Body of pancreas (tissue), 4 donors: ENCODE measurements around the gene DENND1A. TPM values are rescaled to one million over a fixed set of nuclear protein-coding genes. Genes with fewer than 3 reads are reported as not detected.

ENCODE experiments used
- ATAC-seq: fragments of 150-250 bp; one replicate; pipeline ENCODE4 v1.9.1; 2016
- DNase-seq, 4 donors: peaks; one replicate each; pipeline ENCODE4 v3.0.0-alpha.2; 2019
- H3K27ac ChIP-seq, 4 donors: fragments of 200-600 bp; sonication (generic); 1 replicate in 3 of 4; 2 replicates in 1 of 4; pipeline versions ENCODE4 v1.5.1 to v1.6.1; 2016 to 2019; ENCODE audit warnings: mild to moderate bottlenecking in 1 of 4, mixed read lengths in 1 of 4, moderate library complexity in 1 of 4
- H3K27me3 ChIP-seq, 2 donors: fragments of 200-600 bp; sonication (generic); one replicate each; pipeline ENCODE4 v1.6.0; 2016; ENCODE audit warnings: mild to moderate bottlenecking in 1 of 2
- H3K36me3 ChIP-seq, 2 donors: fragments of 200-600 bp; sonication (generic); replicated peaks in 1 of 2; 2 replicates each; pipeline ENCODE4 v1.5.1; 2016; ENCODE audit warnings: low read depth in 2 of 2; ENCODE audit not compliant: insufficient read depth in 1 of 2
- H3K4me1 ChIP-seq: fragments of 200-600 bp; sonication (generic); one replicate; pipeline ENCODE4 v1.6.0; 2016
- H3K4me3 ChIP-seq, 2 donors: fragments of 200-600 bp; sonication (generic); 1 replicate in 1 of 2; 2 replicates in 1 of 2; pipeline ENCODE4 v1.5.1; 2016 to 2019
- H3K9me3 ChIP-seq, 3 donors: fragments of 200-600 bp; sonication (generic); 1 replicate in 2 of 3; 2 replicates in 1 of 3; pipeline ENCODE4 v1.5.1; 2016
- CTCF ChIP-seq, 7 experiments: fragments of 450-650 bp in 4 of 7; fragments of 200-600 bp in 3 of 7; sonication (generic) in 3 of 7; IDR thresholded peaks; one replicate each; pipeline ENCODE4 v1.5.1; 2016 to 2019; ENCODE audit warnings: antibody characterized with exemption in 7 of 7
- POLR2A ChIP-seq, 3 donors: fragments of 450-650 bp; IDR thresholded peaks; one replicate each; pipeline ENCODE4 v1.6.1; 2016; ENCODE audit warnings: antibody characterized with exemption in 3 of 3, mild to moderate bottlenecking in 2 of 3
- WGBS, 2 donors: methylation state at CpG; one replicate each; pipeline ENCODE4 v1.1.5; 2017; 5-methylcytosine and 5-hydroxymethylcytosine counted together
- intact Hi-C: fragments of 100-400 bp; cut with DNase I; formaldehyde crosslinking; loops from one replicate; pipeline ENCODE4 v1.15.1; 2023
- total RNA-seq, 2 donors: library from RNA; depleted of rRNA; stranded (reverse); fragments of >200 nt; gene quantifications; one replicate each; pipeline ENCODE4 v1.1.0, GENCODE V29; 2016

DENND1A gene
- total RNA-seq, 2 donors from 2014 or later = 7.6 to 8.6 TPM

- H3K27me3 ChIP-seq = no peaks in the 10 kb centered on the region
- no peaks in the 10 kb centered on the region for H3K4me1 ChIP-seq
- no peak for TF ChIP-seq POLR2A (IDR thresholded peaks at IDR 0.05)
- no peak for TF ChIP-seq CTCF (IDR thresholded peaks at IDR 0.05)
- no peak for ATAC-seq
- no peak overlapping the region for H3K27ac ChIP-seq
- intact Hi-C loops = no loop called here
- H3K9me3 ChIP-seq = no peaks in the 10 kb centered on the region
- DNase-seq = no peak
- no peak overlapping the region for H3K4me3 ChIP-seq
- no peaks in the 10 kb centered on the region for H3K36me3 ChIP-seq
- WGBS, 2 donors = 54 to 61% methylated on average over 5 to 6 of the region's 6 CpGs
Observed at GRCh38 chr9:123957168-123957721, 27.3 kb upstream of the DENND1A start.

DNA sequence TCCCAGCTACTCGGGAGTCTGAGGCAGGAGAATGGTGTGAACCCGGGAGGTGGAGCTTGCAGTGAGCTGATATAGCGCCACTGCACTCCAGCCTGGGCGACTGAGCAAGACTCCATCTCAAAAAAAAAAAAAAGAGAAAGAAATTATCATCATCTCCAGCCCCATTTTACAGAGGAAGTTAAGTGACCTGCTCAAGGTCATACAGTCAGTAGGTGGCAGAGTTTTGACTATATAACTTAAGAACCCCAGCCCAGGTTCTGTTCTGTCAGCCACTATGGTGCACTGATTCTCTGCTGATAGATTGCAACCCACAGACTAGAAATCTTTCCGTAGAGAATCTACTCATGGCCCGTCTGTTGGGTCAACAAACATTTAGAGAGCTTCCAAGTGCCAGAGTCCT, 25.7 kb upstream of the DENND1A start:
- no peak for ATAC-seq
- no peaks in the 10 kb centered on the region for H3K4me1 ChIP-seq
- no peak for DNase-seq
- H3K27ac ChIP-seq = no peak overlapping the region
- H3K9me3 ChIP-seq = no peaks in the 10 kb centered on the region
- no peaks in the 10 kb centered on the region for H3K27me3 ChIP-seq
- H3K4me3 ChIP-seq = no peak overlapping the region
- WGBS, 2 donors = 73 to 78% methylated on average over 6 of the region's 6 CpGs
- no peak for TF ChIP-seq CTCF (IDR thresholded peaks at IDR 0.05)
- no peak for TF ChIP-seq POLR2A (IDR thresholded peaks at IDR 0.05)
- no peaks in the 10 kb centered on the region for H3K36me3 ChIP-seq
- intact Hi-C loops = no loop called here

DNA sequence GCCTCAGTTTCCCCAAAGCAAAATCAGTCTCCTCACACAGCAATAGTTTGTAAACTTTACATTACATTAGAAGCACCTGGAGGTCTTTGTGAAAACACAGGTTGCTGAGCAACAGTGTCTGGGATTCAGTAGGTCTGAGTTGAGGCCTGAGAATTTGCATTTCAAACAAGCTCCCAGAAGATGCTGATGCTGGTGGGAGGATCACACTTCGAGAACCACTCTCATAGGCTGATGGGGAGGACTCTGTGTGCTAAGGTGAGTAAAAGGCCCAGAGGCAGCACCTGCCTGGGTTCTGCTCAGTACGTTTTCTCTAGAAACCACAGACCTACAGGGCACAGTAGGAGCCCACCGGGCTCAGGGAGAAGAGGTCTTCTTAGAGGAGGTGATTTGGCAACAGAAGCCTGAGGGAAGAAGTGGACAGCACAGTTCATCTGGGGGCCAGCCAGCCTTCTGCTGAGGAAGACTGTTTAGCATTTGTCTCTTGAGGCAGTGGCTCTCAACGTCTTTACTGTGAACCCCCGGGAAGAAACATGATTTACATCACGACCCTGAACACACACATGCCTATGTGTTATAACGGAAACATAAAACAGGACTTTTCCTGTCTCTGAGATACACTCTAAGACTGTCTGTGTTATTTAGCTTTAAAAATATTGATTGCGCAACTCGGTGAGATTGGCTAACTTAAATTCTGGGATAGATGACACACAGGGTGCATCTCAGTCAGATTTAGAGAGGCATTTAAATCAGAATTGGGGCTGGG, 24.8 kb upstream of the DENND1A start:
- intact Hi-C loops = no loop called here
- no peaks in the 10 kb centered on the region for H3K27me3 ChIP-seq
- no peak overlapping the region for H3K4me3 ChIP-seq
- no peak overlapping the region for H3K27ac ChIP-seq
- H3K9me3 ChIP-seq = no peaks in the 10 kb centered on the region
- H3K4me1 ChIP-seq = no peaks in the 10 kb centered on the region
- DNase-seq (peak in 1 of 4 donors; percentile 3), ATAC-seq (no peak)
- TF ChIP-seq CTCF (IDR thresholded peaks at IDR 0.05) (no peak), POLR2A (IDR thresholded peaks at IDR 0.05) (no peak)
- 55 to 65% methylated on average over 7 to 9 of the region's 9 CpGs for WGBS, 2 donors
- no peaks in the 10 kb centered on the region for H3K36me3 ChIP-seq

DNA sequence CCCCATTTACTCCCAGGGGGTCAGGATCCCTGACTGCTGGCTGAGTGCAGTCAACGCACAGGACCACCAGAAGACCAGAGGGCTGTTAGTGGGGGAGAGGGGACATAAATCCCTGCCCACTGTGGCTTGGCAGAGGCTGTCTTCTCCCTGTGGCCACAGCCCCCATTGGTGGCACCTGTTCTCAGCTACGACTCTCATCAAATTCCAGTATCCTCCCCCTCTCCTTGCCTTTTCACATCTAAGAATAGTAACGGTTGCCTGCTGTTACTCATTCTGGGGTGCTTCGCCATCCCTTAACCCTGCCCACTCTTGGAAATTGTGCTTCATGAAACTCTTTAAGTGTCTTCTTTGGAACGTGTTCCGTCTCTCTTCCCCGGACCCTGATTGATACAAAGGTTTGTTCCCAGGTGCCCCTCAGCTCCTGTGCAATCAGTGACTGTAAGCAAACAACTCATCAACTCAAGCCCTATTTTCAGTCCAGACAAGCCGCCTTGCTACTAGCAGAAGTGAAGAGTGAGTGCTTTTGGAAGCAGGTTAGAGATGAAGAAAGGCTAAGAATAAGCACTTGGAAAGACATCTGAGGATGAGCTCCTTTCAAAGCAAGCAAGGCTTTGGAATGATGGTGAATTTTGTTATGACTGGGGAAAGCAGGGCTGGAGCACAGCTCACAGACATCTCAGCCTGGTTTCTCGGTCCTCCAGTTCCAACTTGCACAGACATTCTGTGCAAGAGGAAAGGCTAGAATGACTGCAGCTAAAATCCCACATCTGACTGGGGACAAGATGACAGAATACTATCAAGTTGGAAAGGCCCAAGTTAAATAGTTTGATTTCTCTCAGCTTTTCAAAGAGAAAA, 22.9 kb upstream of the DENND1A start:
- TF ChIP-seq CTCF (IDR thresholded peaks at IDR 0.05) (no peak), POLR2A (IDR thresholded peaks at IDR 0.05) (no peak)

More for the DNA sequence above, 22.9 kb upstream of the DENND1A start:
- Histone ChIP-seq H3K27ac (no peak overlapping the region), H3K4me1 (no peaks in the 10 kb centered on the region), H3K27me3 (no peaks in the 10 kb centered on the region), H3K9me3 (no peaks in the 10 kb centered on the region), H3K4me3 (no peak overlapping the region), H3K36me3 (no peaks in the 10 kb centered on the region)
- ATAC-seq (no peak), DNase-seq (no peak)
- intact Hi-C loops = no loop called here
- 48 to 50% methylated on average over 9 of the region's 9 CpGs for WGBS, 2 donors
